ENCODE results near the gene KCNQ5. TPM values are rescaled to one million over a fixed set of nuclear protein-coding genes. Genes with fewer than 3 reads are reported as not detected.

The KCNQ5 gene
- total RNA-seq, 4 donors from 2014 or later: 0.21 to 1.1 (median 0.59) TPM; not detected in 1

- TF ChIP-seq EP300 (IDR thresholded peaks at IDR 0.05): no peak
- TF ChIP-seq CTCF (IDR thresholded peaks at IDR 0.05): no peak
- TF ChIP-seq POLR2A (IDR thresholded peaks at IDR 0.05): no peak
- no peaks in the 10 kb centered on the region for H3K9me3 ChIP-seq
- WGBS, 2 donors: 88 to 100% methylated on average over 1 of the region's 1 CpG
- peaks cover 0 to 10% (median 0%) of the 10 kb centered on the region in 4 donors for H3K4me1 ChIP-seq
- no peaks in the 10 kb centered on the region for H3K36me3 ChIP-seq
- H3K4me3 ChIP-seq: no peak overlapping the region
- no peak for DNase-seq (ENCODE audit: low spot score in 2 of 2)
- no peaks in the 10 kb centered on the region for H3K27me3 ChIP-seq
- H3K27ac ChIP-seq: no peak overlapping the region
These were observed 428.2 kb downstream of the KCNQ5 start for GRCh38 chr6:73049971-73050594.

- no peak for DNase-seq (ENCODE audit: low spot score in 2 of 2)
- 87 to 88% methylated on average over 1 of the region's 1 CpG for WGBS, 2 donors
These were observed 428.8 kb downstream of the KCNQ5 start for GRCh38 chr6:73050706-73051105.

GRCh38 chr6:73051147-73051546, 429.3 kb downstream of the KCNQ5 start:
- H3K27me3 ChIP-seq: no peaks in the 10 kb centered on the region
- TF ChIP-seq CTCF (IDR thresholded peaks at IDR 0.05): no peak
- no peak for TF ChIP-seq EP300 (IDR thresholded peaks at IDR 0.05)
- TF ChIP-seq POLR2A (IDR thresholded peaks at IDR 0.05): no peak
- no peak for DNase-seq (ENCODE audit: low spot score in 2 of 2)
- H3K36me3 ChIP-seq: no peaks in the 10 kb centered on the region
- no peaks in the 10 kb centered on the region for H3K9me3 ChIP-seq
- 93 to 94% methylated on average over 3 to 5 of the region's 5 CpGs for WGBS, 2 donors
- H3K4me3 ChIP-seq: no peak overlapping the region
- H3K4me1 ChIP-seq: peaks cover 0 to 4% (median 0%) of the 10 kb centered on the region in 4 donors
- no peak overlapping the region for H3K27ac ChIP-seq

More at GRCh38 chr6:73050706-73051105, 428.8 kb downstream of the KCNQ5 start:
- H3K36me3 ChIP-seq: no peaks in the 10 kb centered on the region
- H3K4me3 ChIP-seq: no peak overlapping the region
- H3K27me3 ChIP-seq: no peaks in the 10 kb centered on the region
- H3K27ac ChIP-seq: no peak overlapping the region
- peaks cover 0 to 6% (median 0%) of the 10 kb centered on the region in 4 donors for H3K4me1 ChIP-seq
- no peaks in the 10 kb centered on the region for H3K9me3 ChIP-seq
- no peak for TF ChIP-seq EP300 (IDR thresholded peaks at IDR 0.05)
- no peak for TF ChIP-seq CTCF (IDR thresholded peaks at IDR 0.05)
- no peak for TF ChIP-seq POLR2A (IDR thresholded peaks at IDR 0.05)

GRCh38 chr6:73054958-73055357, 433.1 kb downstream of the KCNQ5 start:
- Histone ChIP-seq H3K27me3 (no peaks in the 10 kb centered on the region), H3K27ac (no peak overlapping the region), H3K4me3 (no peak overlapping the region), H3K9me3 (no peaks in the 10 kb centered on the region), H3K36me3 (no peaks in the 10 kb centered on the region), H3K4me1 (peaks cover 0 to 4% (median 0%) of the 10 kb centered on the region in 4 donors)
- no peak for DNase-seq (ENCODE audit: low spot score in 2 of 2)
- WGBS, 2 donors: 86 to 97% methylated on average over 10 to 11 of the region's 11 CpGs
- TF ChIP-seq POLR2A (IDR thresholded peaks at IDR 0.05): no peak
- TF ChIP-seq EP300 (IDR thresholded peaks at IDR 0.05): no peak
- TF ChIP-seq CTCF (IDR thresholded peaks at IDR 0.05): no peak

GRCh38 chr6:73058736-73059135, 436.9 kb downstream of the KCNQ5 start:
- Histone ChIP-seq H3K36me3 (no peaks in the 10 kb centered on the region), H3K4me1 (peaks cover 0 to 4% (median 0%) of the 10 kb centered on the region in 4 donors), H3K27me3 (no peaks in the 10 kb centered on the region), H3K27ac (no peak overlapping the region), H3K9me3 (no peaks in the 10 kb centered on the region), H3K4me3 (no peak overlapping the region)
- TF ChIP-seq POLR2A (IDR thresholded peaks at IDR 0.05) (no peak), CTCF (IDR thresholded peaks at IDR 0.05) (no peak), EP300 (IDR thresholded peaks at IDR 0.05) (no peak)
- WGBS, 2 donors: 59 to 69% methylated on average over 3 of the region's 3 CpGs
- no peak for DNase-seq (ENCODE audit: low spot score in 2 of 2)
